HEK293 (cell line): ENCODE measurements around the gene SNAPIN.

Experiments
- ATF2 ChIP-seq: fragments of 450-650 bp; formaldehyde crosslinking; IDR thresholded peaks from 2 replicates; pipeline ENCODE4 v1.5.1; 2016; ENCODE audit warnings: missing biosample characterization, missing genetic modification characterization, low read depth
- CTCF ChIP-seq: fragments of 450-650 bp; formaldehyde crosslinking; IDR thresholded peaks from 2 replicates; pipeline ENCODE4 v1.5.1; 2016; ENCODE audit warnings: missing biosample characterization, missing genetic modification characterization
- HOXA7 ChIP-seq: sonication (generic); formaldehyde crosslinking; IDR thresholded peaks from 2 replicates; pipeline ENCODE4 v1.8.1; 2022; ENCODE audit warnings: missing genetic modification reagents, borderline replicate concordance
- MYNN ChIP-seq: fragments of 450-650 bp; formaldehyde crosslinking; IDR thresholded peaks from 2 replicates; pipeline ENCODE4 v1.5.1; 2016; ENCODE audit warnings: missing biosample characterization, missing genetic modification characterization, borderline replicate concordance
- TCF7L2 ChIP-seq: IDR thresholded peaks from 2 replicates; pipeline ENCODE4 v1.6.1; 2011; ENCODE audit warnings: low read depth, mild to moderate bottlenecking, inconsistent platforms, low read length, moderate library complexity, borderline replicate concordance
- ZBTB11 ChIP-seq: fragments of 450-650 bp; formaldehyde crosslinking; conservative IDR thresholded peaks from 2 replicates; pipeline ENCODE4 v1.5.1; 2016; ENCODE audit warnings: low read depth, missing biosample characterization, missing genetic modification characterization
- ZBTB49 ChIP-seq: fragments of 450-650 bp; formaldehyde crosslinking; IDR thresholded peaks from 2 replicates; pipeline ENCODE4 v1.5.1; 2016; ENCODE audit warnings: missing biosample characterization, missing genetic modification characterization, low read depth
- ZNF18 ChIP-seq: fragments of 450-650 bp; formaldehyde crosslinking; IDR thresholded peaks from 2 replicates; pipeline ENCODE4 v1.5.1; 2016; ENCODE audit warnings: missing biosample characterization, missing genetic modification characterization
- ZNF37A ChIP-seq: fragments of 450-650 bp; IDR thresholded peaks from 2 replicates; pipeline ENCODE4 v1.5.1; 2018; ENCODE audit warnings: missing biosample characterization, missing genetic modification characterization
- ZNF530 ChIP-seq: fragments of 450-650 bp; formaldehyde crosslinking; IDR thresholded peaks from 2 replicates; pipeline ENCODE4 v1.5.1; 2016; ENCODE audit warnings: low read depth, missing biosample characterization, missing genetic modification characterization
- ZNF704 ChIP-seq: fragments of 450-650 bp; formaldehyde crosslinking; IDR thresholded peaks from 2 replicates; pipeline ENCODE4 v1.5.1; 2016; ENCODE audit warnings: missing biosample characterization, missing genetic modification characterization
- ZNF792 ChIP-seq: fragments of 450-650 bp; formaldehyde crosslinking; IDR thresholded peaks from 2 replicates; pipeline ENCODE4 v1.5.1; 2016; ENCODE audit warnings: missing biosample characterization, missing genetic modification characterization
- TF ChIP-seq, protein P1 (sequence below): sonication (generic); formaldehyde crosslinking; IDR thresholded peaks from 2 replicates; pipeline ENCODE4 v1.8.1; 2022; ENCODE audit warnings: mild to moderate bottlenecking, moderate library complexity, missing genetic modification reagents
- TF ChIP-seq, protein P2 (sequence below): fragments of 450-650 bp; formaldehyde crosslinking; IDR thresholded peaks from 2 replicates; pipeline ENCODE4 v1.5.1; 2016; ENCODE audit warnings: missing biosample characterization, missing genetic modification characterization

- TF ChIP-seq ATF2 (tag by site-specific recombination) (no peak), HOXA7 (CRISPR knock-in tag) (no peak), CTCF (no peak), ZNF792 (tag by site-specific recombination) (no peak), ZNF704 (tag by site-specific recombination) (no peak), ZNF37A (no peak), ZBTB11 (tag by site-specific recombination) (no peak), ZBTB49 (tag by site-specific recombination) (no peak), ZNF530 (no peak), TCF7L2 (no peak), MYNN (tag by site-specific recombination) (no peak), ZNF18 (no peak)
- TF ChIP-seq, protein P1, sequence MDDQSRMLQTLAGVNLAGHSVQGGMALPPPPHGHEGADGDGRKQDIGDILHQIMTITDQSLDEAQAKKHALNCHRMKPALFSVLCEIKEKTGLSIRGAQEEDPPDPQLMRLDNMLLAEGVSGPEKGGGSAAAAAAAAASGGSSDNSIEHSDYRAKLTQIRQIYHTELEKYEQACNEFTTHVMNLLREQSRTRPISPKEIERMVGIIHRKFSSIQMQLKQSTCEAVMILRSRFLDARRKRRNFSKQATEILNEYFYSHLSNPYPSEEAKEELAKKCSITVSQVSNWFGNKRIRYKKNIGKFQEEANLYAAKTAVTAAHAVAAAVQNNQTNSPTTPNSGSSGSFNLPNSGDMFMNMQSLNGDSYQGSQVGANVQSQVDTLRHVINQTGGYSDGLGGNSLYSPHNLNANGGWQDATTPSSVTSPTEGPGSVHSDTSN (CRISPR knock-in tag) = no peak
- TF ChIP-seq, protein P2, sequence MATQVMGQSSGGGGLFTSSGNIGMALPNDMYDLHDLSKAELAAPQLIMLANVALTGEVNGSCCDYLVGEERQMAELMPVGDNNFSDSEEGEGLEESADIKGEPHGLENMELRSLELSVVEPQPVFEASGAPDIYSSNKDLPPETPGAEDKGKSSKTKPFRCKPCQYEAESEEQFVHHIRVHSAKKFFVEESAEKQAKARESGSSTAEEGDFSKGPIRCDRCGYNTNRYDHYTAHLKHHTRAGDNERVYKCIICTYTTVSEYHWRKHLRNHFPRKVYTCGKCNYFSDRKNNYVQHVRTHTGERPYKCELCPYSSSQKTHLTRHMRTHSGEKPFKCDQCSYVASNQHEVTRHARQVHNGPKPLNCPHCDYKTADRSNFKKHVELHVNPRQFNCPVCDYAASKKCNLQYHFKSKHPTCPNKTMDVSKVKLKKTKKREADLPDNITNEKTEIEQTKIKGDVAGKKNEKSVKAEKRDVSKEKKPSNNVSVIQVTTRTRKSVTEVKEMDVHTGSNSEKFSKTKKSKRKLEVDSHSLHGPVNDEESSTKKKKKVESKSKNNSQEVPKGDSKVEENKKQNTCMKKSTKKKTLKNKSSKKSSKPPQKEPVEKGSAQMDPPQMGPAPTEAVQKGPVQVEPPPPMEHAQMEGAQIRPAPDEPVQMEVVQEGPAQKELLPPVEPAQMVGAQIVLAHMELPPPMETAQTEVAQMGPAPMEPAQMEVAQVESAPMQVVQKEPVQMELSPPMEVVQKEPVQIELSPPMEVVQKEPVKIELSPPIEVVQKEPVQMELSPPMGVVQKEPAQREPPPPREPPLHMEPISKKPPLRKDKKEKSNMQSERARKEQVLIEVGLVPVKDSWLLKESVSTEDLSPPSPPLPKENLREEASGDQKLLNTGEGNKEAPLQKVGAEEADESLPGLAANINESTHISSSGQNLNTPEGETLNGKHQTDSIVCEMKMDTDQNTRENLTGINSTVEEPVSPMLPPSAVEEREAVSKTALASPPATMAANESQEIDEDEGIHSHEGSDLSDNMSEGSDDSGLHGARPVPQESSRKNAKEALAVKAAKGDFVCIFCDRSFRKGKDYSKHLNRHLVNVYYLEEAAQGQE = no peak
These were observed 33.4 kb upstream of the SNAPIN start for GRCh38 chr1:153624965-153625611.
